VCaP (cell line): ENCODE results near the gene KLHL22.

Experiments used
- H3K27ac ChIP-seq: fragments of 450-650 bp; 2 replicates; pipeline ENCODE4 v1.5.1; 2017
- TF ChIP-seq, protein P1 (sequence below): fragments of 450-650 bp; conservative IDR thresholded peaks from 2 replicates; pipeline ENCODE4 v1.5.1; 2017; ENCODE audit warnings: mild to moderate bottlenecking, moderate library complexity

Gene KLHL22

DNA sequence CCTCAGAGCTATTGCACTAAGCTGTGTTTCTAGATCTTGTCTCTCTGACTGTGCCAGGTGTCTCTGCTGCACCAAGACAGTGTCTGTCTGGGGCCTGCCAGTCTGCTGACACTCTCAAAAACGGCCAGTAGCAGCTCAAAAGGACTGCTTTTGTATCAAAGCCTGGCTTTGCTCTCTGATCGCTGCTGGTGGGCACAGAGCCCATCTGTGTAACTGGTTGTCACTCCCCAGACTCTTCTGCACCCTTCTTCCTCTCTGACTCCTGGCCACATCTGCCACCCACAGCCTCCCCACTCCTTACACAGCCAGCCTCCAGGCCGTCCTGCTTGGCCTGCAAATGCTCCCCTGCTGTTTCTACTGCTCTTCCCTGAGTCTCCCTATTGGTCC, 38.3 kb upstream of the KLHL22 start:
- no peak overlapping the region for H3K27ac ChIP-seq
- TF ChIP-seq, protein P1, sequence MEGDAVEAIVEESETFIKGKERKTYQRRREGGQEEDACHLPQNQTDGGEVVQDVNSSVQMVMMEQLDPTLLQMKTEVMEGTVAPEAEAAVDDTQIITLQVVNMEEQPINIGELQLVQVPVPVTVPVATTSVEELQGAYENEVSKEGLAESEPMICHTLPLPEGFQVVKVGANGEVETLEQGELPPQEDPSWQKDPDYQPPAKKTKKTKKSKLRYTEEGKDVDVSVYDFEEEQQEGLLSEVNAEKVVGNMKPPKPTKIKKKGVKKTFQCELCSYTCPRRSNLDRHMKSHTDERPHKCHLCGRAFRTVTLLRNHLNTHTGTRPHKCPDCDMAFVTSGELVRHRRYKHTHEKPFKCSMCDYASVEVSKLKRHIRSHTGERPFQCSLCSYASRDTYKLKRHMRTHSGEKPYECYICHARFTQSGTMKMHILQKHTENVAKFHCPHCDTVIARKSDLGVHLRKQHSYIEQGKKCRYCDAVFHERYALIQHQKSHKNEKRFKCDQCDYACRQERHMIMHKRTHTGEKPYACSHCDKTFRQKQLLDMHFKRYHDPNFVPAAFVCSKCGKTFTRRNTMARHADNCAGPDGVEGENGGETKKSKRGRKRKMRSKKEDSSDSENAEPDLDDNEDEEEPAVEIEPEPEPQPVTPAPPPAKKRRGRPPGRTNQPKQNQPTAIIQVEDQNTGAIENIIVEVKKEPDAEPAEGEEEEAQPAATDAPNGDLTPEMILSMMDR = no peak

DNA sequence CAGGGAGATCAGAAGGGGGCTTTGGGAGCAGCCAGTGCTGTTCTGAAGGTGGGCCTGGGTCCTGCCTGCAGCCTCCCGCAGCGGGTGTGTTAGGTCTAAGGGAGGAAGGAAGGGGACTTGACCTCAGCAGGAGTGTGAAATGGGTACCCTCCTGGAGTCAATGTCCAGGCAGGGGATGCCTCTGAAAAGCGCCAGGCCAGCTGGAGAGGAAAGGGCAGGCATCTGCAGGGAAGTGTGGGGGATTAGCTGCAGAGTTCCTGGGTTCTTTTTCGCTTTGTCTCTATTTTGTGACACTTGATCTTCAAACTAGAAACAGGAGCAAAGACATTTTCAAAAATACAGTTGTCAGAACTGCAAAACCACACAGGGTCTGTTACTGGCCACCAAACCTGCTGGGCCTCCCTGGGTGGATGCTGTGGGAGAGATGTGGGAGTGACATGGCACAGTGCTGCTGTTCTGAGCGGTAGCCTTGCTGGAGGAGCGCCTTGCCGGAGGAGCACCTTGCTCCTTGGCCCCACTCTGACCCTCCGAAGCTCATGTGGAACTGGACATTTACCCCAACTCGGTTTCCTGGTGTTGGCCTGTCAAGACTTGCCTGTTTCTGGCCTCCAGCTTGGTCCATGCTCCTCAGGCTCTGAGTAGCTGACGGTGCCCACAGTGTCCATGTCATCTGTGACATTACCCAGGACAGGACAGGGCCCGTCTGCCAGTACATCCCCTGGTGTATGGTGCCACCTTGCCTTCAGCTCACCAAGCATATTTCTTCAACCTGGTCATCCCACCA, 37.7 kb upstream of the KLHL22 start:
- H3K27ac ChIP-seq = no peak overlapping the region
- TF ChIP-seq, protein P1 = no peak

DNA sequence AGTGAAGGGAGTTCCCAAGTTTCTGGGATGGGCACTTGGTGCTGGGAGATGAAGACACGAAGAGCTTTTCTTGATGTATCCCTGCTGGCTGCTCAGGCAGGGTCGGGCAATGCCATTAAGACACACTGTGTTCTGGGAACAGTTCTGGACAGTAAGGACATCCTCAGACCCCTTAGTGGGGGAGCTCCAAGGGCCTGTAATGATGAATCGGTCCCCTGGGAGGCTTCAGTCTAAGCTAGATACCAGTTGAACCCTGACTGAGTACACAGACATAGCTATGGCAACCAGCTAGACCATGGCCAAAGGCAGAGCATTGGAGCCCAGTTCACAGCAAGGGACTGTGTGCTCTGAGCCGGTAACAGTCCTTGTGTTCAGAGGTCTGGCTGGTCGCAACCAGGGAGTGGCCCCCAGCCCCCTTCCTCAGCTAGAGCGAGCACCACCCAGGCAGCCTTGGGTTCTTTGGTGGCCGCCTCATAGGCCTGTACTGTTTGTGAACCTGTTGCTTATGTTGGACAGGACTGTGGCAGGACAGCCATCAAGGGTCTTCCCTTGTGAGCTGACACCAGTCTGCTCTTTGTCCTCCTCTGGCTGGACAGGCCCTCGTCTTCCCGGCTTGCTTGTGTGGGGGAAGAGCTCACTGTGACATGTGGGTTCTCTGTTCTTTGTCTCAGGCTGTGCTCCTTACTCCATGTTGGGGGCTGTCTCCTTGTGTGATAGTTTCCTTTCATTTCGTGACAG, 36.8 kb upstream of the KLHL22 start:
- no peak overlapping the region for H3K27ac ChIP-seq
- TF ChIP-seq, protein P1 = no peak

DNA sequence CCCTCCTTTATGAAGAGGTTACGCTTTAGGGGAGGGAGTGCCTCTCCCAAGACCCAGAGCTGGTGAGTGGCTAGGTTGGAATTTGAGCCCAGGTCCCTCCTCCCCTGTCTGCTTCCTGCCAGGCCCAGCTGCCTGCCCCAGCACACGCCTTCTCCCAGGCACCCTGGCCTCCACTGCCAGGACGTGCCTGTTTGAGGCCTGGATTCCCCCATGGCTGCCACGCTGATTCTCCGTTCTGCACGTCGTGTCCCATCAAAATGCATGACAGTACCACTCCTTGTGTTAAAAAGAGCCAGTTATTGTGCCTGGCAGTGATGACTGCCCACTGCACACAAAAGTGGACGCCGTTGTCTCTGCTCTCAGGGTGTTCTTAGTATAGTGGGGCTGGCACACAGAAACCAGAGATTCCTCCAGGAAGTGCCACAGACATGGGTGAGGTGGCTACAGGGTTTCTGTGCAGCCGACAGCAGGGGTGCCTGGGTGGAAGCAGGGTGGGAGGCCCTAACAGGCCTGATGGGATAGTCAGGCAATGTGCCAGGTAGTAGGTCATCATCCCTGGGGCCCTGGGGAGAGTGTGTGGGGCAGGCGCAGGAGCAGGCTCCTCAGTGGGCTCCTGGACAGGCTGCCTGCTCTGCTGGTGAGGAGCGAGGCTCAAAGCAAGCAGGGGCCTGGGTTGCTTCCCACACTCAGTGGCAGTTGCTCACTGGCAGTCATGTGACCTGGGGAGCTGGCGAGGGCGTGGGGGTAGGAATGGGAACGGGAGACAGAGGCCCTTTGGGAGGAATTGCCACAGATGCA, 36.0 kb upstream of the KLHL22 start:
- H3K27ac ChIP-seq = no peak overlapping the region
- TF ChIP-seq, protein P1 = no peak

DNA sequence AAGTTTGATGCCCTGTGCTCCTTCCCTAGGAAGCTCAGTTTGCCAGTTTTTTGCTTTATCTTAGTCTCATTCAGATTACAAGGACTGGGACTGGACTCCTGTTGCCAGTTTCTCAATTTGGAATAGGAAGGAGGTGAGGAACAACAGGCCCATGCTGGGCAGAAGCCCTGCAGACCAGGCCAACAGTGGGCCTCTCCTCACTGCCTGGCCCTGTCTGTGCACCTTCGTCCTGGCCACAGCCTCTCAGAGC, 35.5 kb upstream of the KLHL22 start:
- H3K27ac ChIP-seq = no peak overlapping the region
- TF ChIP-seq, protein P1 = no peak

DNA sequence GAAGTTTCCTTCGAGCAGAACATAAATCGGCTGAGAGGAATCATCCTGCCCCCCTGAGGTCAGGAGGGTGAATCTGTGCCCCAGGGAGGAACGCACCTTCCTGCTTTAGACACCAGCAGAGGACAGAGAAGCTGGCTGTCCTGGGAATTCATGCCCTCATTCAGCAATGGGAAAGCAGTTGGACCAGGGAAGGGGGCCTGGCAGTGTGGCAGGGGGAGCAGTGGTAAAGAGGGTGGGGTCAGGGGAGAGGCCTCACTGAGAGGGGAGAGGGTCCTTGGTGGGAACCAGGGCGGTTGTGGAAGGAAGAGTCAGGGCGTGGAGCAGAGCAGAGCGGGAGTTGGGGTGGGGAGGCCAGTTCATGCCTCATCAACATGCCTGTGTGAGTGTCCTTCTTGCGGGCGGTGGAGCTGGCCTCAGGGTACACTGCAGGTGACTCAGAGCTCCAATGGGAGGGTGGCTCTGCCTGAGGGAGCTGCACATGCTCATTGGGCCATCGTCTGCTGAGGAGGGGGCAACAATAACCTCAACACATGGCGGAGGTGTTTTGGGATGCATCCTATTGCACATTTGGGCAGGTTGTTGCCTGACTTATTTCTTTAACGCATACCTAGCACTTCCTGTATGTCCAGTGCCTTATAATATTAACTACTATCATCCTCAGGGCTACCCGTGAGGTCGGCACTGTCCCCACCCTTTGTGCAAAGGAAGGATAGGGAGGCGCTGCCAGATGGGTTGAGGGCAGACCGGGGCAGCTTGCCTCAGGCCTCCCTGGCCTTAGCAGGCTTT, 35.0 kb upstream of the KLHL22 start:
- TF ChIP-seq, protein P1 = no peak
- H3K27ac ChIP-seq = no peak overlapping the region
